Activated CD8-positive, alpha-beta memory T cell treated with anti-CD3 and anti-CD28 coated beads, Interleukin-2, amount 10 ng/mL, durations not matched to agents 7 days and 5 days (primary cell): Measurements from ENCODE around the gene STOX2. TPM values are rescaled to one million over a fixed set of nuclear protein-coding genes. Genes with fewer than 3 reads are reported as not detected.

Source experiments
- ATAC-seq: fragments of 150-1000 bp; cut with Tn5 transposase; one replicate; pipeline ENCODE4 v1.10.0; 2021; ENCODE audit warnings: moderate library complexity
- CTCF ChIA-PET: fragments of 350-600 bp; sonication (Branson Sonifier 250); formaldehyde crosslinking; loops from one replicate; lab custom pipeline; 2021; ENCODE audit warnings: antibody characterized with exemption; lab: Charles Lee
- DNase-seq: peaks from one replicate; pipeline ENCODE4 v3.0.0-alpha.2; 2020
- H3K27ac Mint-ChIP-seq: one replicate; pipeline ENCODE4 v1.8.0; 2021; ENCODE audit warnings: mild to moderate bottlenecking, mixed read lengths
- H3K27me3 Mint-ChIP-seq: one replicate; pipeline ENCODE4 v1.8.0; 2021; ENCODE audit warnings: mixed read lengths
- H3K36me3 Mint-ChIP-seq: one replicate; pipeline ENCODE4 v1.8.0; 2021; ENCODE audit warnings: mild to moderate bottlenecking, mixed read lengths
- H3K4me1 Mint-ChIP-seq: one replicate; pipeline ENCODE4 v1.8.0; 2021; ENCODE audit warnings: mixed read lengths
- H3K4me3 Mint-ChIP-seq: one replicate; pipeline ENCODE4 v1.8.0; 2021; ENCODE audit warnings: mild to moderate bottlenecking, moderate library complexity, mixed read lengths
- H3K9me3 Mint-ChIP-seq: one replicate; pipeline ENCODE4 v1.8.0; 2022; ENCODE audit warnings: low read depth, mixed read lengths
- total RNA-seq, 2 experiments: library from RNA; stranded (reverse); gene quantifications; one replicate each; pipeline ENCODE4 v1.2.3, GENCODE V29; 2021

STOX2 gene
- total RNA-seq, 2 experiments from 2014 or later, result not detected

- DNase-seq (no peak), ATAC-seq (no peak)
- CTCF ChIA-PET, result no interaction called here
- H3K4me1 Mint-ChIP-seq, result peaks cover 2% of the 10 kb centered on the region
- H3K27me3 Mint-ChIP-seq, result peaks cover 71% of the 10 kb centered on the region
- H3K27ac Mint-ChIP-seq, result no peak overlapping the region
- no peaks in the 10 kb centered on the region for H3K9me3 Mint-ChIP-seq
- no peak overlapping the region for H3K4me3 Mint-ChIP-seq
- H3K36me3 Mint-ChIP-seq, result peaks cover 2% of the 10 kb centered on the region
Measured at GRCh38 chr4:183906739-183907651, 1.9 kb downstream of the STOX2 start.

- no peaks in the 10 kb centered on the region for H3K9me3 Mint-ChIP-seq
- ATAC-seq (no peak), DNase-seq (no peak)
- peaks cover 2% of the 10 kb centered on the region for H3K4me1 Mint-ChIP-seq
- H3K4me3 Mint-ChIP-seq, result no peak overlapping the region
- peaks cover 63% of the 10 kb centered on the region for H3K27me3 Mint-ChIP-seq
- no peak overlapping the region for H3K27ac Mint-ChIP-seq
- CTCF ChIA-PET, result no interaction called here
- H3K36me3 Mint-ChIP-seq, result peaks cover 2% of the 10 kb centered on the region
Measured at GRCh38 chr4:183907871-183908683, 3.0 kb downstream of the STOX2 start.

GRCh38 chr4:183909187-183909586 is 4.1 kb downstream of the STOX2 start:
- CTCF ChIA-PET, result no interaction called here
- peaks cover 2% of the 10 kb centered on the region for H3K4me1 Mint-ChIP-seq
- no peaks in the 10 kb centered on the region for H3K9me3 Mint-ChIP-seq
- peaks cover 55% of the 10 kb centered on the region for H3K27me3 Mint-ChIP-seq
- no peak overlapping the region for H3K27ac Mint-ChIP-seq
- peaks cover 2% of the 10 kb centered on the region for H3K36me3 Mint-ChIP-seq
- no peak overlapping the region for H3K4me3 Mint-ChIP-seq
- ATAC-seq, result no peak
- DNase-seq, result no peak

GRCh38 chr4:183909801-183910200 is 4.7 kb downstream of the STOX2 start:
- H3K27ac Mint-ChIP-seq, result no peak overlapping the region

GRCh38 chr4:183912585-183912984 is 7.5 kb downstream of the STOX2 start:
- DNase-seq (no peak), ATAC-seq (no peak)
- H3K36me3 Mint-ChIP-seq, result no peaks in the 10 kb centered on the region
- H3K27me3 Mint-ChIP-seq, result peaks cover 29% of the 10 kb centered on the region
- no peak overlapping the region for H3K4me3 Mint-ChIP-seq
- CTCF ChIA-PET, result no interaction called here
- H3K27ac Mint-ChIP-seq, result no peak overlapping the region
- no peaks in the 10 kb centered on the region for H3K9me3 Mint-ChIP-seq
- no peaks in the 10 kb centered on the region for H3K4me1 Mint-ChIP-seq

More at GRCh38 chr4:183909801-183910200, 4.7 kb downstream of the STOX2 start:
- Mint-ChIP-seq H3K4me1 (peaks cover 1% of the 10 kb centered on the region), H3K9me3 (no peaks in the 10 kb centered on the region), H3K27me3 (peaks cover 49% of the 10 kb centered on the region), H3K4me3 (no peak overlapping the region), H3K36me3 (peaks cover 1% of the 10 kb centered on the region)
- ATAC-seq (no peak), DNase-seq (no peak)
- CTCF ChIA-PET, result no interaction called here

GRCh38 chr4:183915976-183916375 is 10.9 kb downstream of the STOX2 start:
- Mint-ChIP-seq H3K27ac (no peak overlapping the region), H3K4me1 (no peaks in the 10 kb centered on the region), H3K4me3 (no peak overlapping the region), H3K9me3 (no peaks in the 10 kb centered on the region), H3K27me3 (peaks cover 2% of the 10 kb centered on the region), H3K36me3 (no peaks in the 10 kb centered on the region)
- ATAC-seq (no peak), DNase-seq (no peak)
- CTCF ChIA-PET, result no interaction called here

GRCh38 chr4:183918696-183919095 is 13.6 kb downstream of the STOX2 start:
- no peak overlapping the region for H3K27ac Mint-ChIP-seq
- no peak overlapping the region for H3K4me3 Mint-ChIP-seq
- H3K9me3 Mint-ChIP-seq, result no peaks in the 10 kb centered on the region
- DNase-seq (no peak), ATAC-seq (no peak)
- H3K27me3 Mint-ChIP-seq, result peaks cover 13% of the 10 kb centered on the region
- CTCF ChIA-PET, result no interaction called here
- H3K4me1 Mint-ChIP-seq, result no peaks in the 10 kb centered on the region
- no peaks in the 10 kb centered on the region for H3K36me3 Mint-ChIP-seq

GRCh38 chr4:183919141-183919540 is 14.0 kb downstream of the STOX2 start:
- Mint-ChIP-seq H3K27me3 (peaks cover 13% of the 10 kb centered on the region), H3K36me3 (no peaks in the 10 kb centered on the region), H3K4me1 (no peaks in the 10 kb centered on the region), H3K4me3 (no peak overlapping the region), H3K9me3 (no peaks in the 10 kb centered on the region), H3K27ac (no peak overlapping the region)
- ATAC-seq (no peak), DNase-seq (no peak)
- CTCF ChIA-PET, result no interaction called here

GRCh38 chr4:183920512-183920911 is 15.4 kb downstream of the STOX2 start:
- no peaks in the 10 kb centered on the region for H3K9me3 Mint-ChIP-seq
- H3K4me1 Mint-ChIP-seq, result no peaks in the 10 kb centered on the region
- H3K4me3 Mint-ChIP-seq, result no peak overlapping the region
- peaks cover 13% of the 10 kb centered on the region for H3K27me3 Mint-ChIP-seq
- H3K36me3 Mint-ChIP-seq, result no peaks in the 10 kb centered on the region
- CTCF ChIA-PET, result no interaction called here
- DNase-seq, result no peak
- no peak overlapping the region for H3K27ac Mint-ChIP-seq
- no peak for ATAC-seq

- CTCF ChIA-PET, result interaction anchor here (1.6 kb wide), 1 partner anchor 9 kb away, joined by 3 read pairs; no protein-coding TSS in a partner anchor
- Mint-ChIP-seq H3K4me1 (no peaks in the 10 kb centered on the region), H3K27ac (no peak overlapping the region), H3K4me3 (no peak overlapping the region), H3K27me3 (peaks cover 13% of the 10 kb centered on the region), H3K9me3 (no peaks in the 10 kb centered on the region), H3K36me3 (no peaks in the 10 kb centered on the region)
- no peak for ATAC-seq
- DNase-seq, result no peak
Measured at GRCh38 chr4:183921335-183921734, 16.2 kb downstream of the STOX2 start.

- Mint-ChIP-seq H3K4me3 (no peak overlapping the region), H3K36me3 (no peaks in the 10 kb centered on the region), H3K4me1 (no peaks in the 10 kb centered on the region), H3K27me3 (peaks cover 17% of the 10 kb centered on the region), H3K9me3 (no peaks in the 10 kb centered on the region), H3K27ac (no peak overlapping the region)
- CTCF ChIA-PET, result no interaction called here
- ATAC-seq (no peak), DNase-seq (no peak)
Measured at GRCh38 chr4:183924362-183925044, 19.4 kb downstream of the STOX2 start.

GRCh38 chr4:183926950-183927349 is 21.8 kb downstream of the STOX2 start:
- H3K9me3 Mint-ChIP-seq, result no peaks in the 10 kb centered on the region
- H3K36me3 Mint-ChIP-seq, result no peaks in the 10 kb centered on the region
- DNase-seq, result no peak
- H3K27ac Mint-ChIP-seq, result no peak overlapping the region
- CTCF ChIA-PET, result no interaction called here
- peaks cover 12% of the 10 kb centered on the region for H3K27me3 Mint-ChIP-seq
- no peaks in the 10 kb centered on the region for H3K4me1 Mint-ChIP-seq
- no peak for ATAC-seq
- H3K4me3 Mint-ChIP-seq, result no peak overlapping the region

GRCh38 chr4:183932576-183932975 is 27.5 kb downstream of the STOX2 start:
- Mint-ChIP-seq H3K27ac (no peak overlapping the region), H3K36me3 (no peaks in the 10 kb centered on the region), H3K4me3 (no peak overlapping the region), H3K4me1 (no peaks in the 10 kb centered on the region), H3K9me3 (no peaks in the 10 kb centered on the region), H3K27me3 (peaks cover 13% of the 10 kb centered on the region)
- DNase-seq (no peak), ATAC-seq (no peak)
- CTCF ChIA-PET, result no interaction called here
